ENCODE data around the gene RAP2A. TPM values are rescaled to one million over a fixed set of nuclear protein-coding genes. Genes with fewer than 3 reads are reported as not detected.

Gene RAP2A
- total RNA-seq, 6 experiments from 2014 or later, result 14.7 to 21.6 (median 18.5) TPM

GRCh38 chr13:97394542-97394941 is 39.4 kb upstream of the RAP2A start:
- peaks cover 45% of the 10 kb centered on the region for H3K4me1 Mint-ChIP-seq (ENCODE audit: low read depth)
- no peak for TF ChIP-seq CTCF (IDR thresholded peaks at IDR 0.05)
- no peak for DNase-seq
- H3K27ac Mint-ChIP-seq, result 0 out of 2 replicates have a peak overlapping the region, but pooled peaks have one; percentile 4
- no peak overlapping the region for H3K4me3 Mint-ChIP-seq
- peaks cover 2% of the 10 kb centered on the region; the same call in 1 of the 2 replicates for H3K27me3 Mint-ChIP-seq (ENCODE audit: insufficient read depth)
- H3K9me3 Mint-ChIP-seq, result no peaks in the 10 kb centered on the region
- H3K36me3 Mint-ChIP-seq (ENCODE audit: low read depth), result no peaks in the 10 kb centered on the region

GRCh38 chr13:97395447-97396136 is 38.4 kb upstream of the RAP2A start:
- peak; percentile 46 for DNase-seq
- Mint-ChIP-seq H3K4me1 (ENCODE audit: low read depth) (peaks cover 40% of the 10 kb centered on the region), H3K27ac (peak overlapping the region; percentile 67), H3K4me3 (no peak overlapping the region), H3K27me3 (ENCODE audit: insufficient read depth) (peaks cover 2% of the 10 kb centered on the region; the same call in 1 of the 2 replicates), H3K36me3 (ENCODE audit: low read depth) (no peaks in the 10 kb centered on the region), H3K9me3 (no peaks in the 10 kb centered on the region)
- TF ChIP-seq CTCF (IDR thresholded peaks at IDR 0.05), result no peak

- no peak for DNase-seq
These were observed 36.7 kb upstream of the RAP2A start for GRCh38 chr13:97397267-97397666.

GRCh38 chr13:97401421-97401820 is 32.5 kb upstream of the RAP2A start:
- TF ChIP-seq CTCF (IDR thresholded peaks at IDR 0.05), result no peak
- no peak overlapping the region for H3K4me3 Mint-ChIP-seq
- H3K4me1 Mint-ChIP-seq (ENCODE audit: low read depth), result peaks cover 16% of the 10 kb centered on the region
- peaks cover 3% of the 10 kb centered on the region for H3K27me3 Mint-ChIP-seq (ENCODE audit: insufficient read depth)
- DNase-seq, result no peak
- H3K9me3 Mint-ChIP-seq, result no peaks in the 10 kb centered on the region
- peaks cover 5% of the 10 kb centered on the region; the same call in 1 of the 2 replicates for H3K36me3 Mint-ChIP-seq (ENCODE audit: low read depth)
- no peak overlapping the region for H3K27ac Mint-ChIP-seq

More at GRCh38 chr13:97397267-97397666, 36.7 kb upstream of the RAP2A start:
- Mint-ChIP-seq H3K27ac (no peak overlapping the region), H3K4me1 (ENCODE audit: low read depth) (peaks cover 28% of the 10 kb centered on the region), H3K9me3 (no peaks in the 10 kb centered on the region), H3K4me3 (no peak overlapping the region; the same call in 1 of the 2 replicates), H3K27me3 (ENCODE audit: insufficient read depth) (peaks cover 2% of the 10 kb centered on the region; the same call in 1 of the 2 replicates), H3K36me3 (ENCODE audit: low read depth) (peaks cover 5% of the 10 kb centered on the region; the same call in 1 of the 2 replicates)
- TF ChIP-seq CTCF (IDR thresholded peaks at IDR 0.05), result no peak

GRCh38 chr13:97403893-97404750 is 29.8 kb upstream of the RAP2A start:
- H3K36me3 Mint-ChIP-seq (ENCODE audit: low read depth), result peaks cover 5% of the 10 kb centered on the region; the same call in 1 of the 2 replicates
- peaks cover 12% of the 10 kb centered on the region for H3K4me1 Mint-ChIP-seq (ENCODE audit: low read depth)
- peak; percentile 20 for DNase-seq
- H3K27me3 Mint-ChIP-seq (ENCODE audit: insufficient read depth), result peaks cover 6% of the 10 kb centered on the region
- H3K27ac Mint-ChIP-seq, result no peak overlapping the region
- no peak for TF ChIP-seq CTCF (IDR thresholded peaks at IDR 0.05)
- no peaks in the 10 kb centered on the region for H3K9me3 Mint-ChIP-seq
- H3K4me3 Mint-ChIP-seq, result no peak overlapping the region

All from HFFc6 (cell line).